NCI-H2029 treated with DMSO at 0.1 percent for 48 hours (cell line): Measurements from ENCODE around the gene ATG14.
A peak's percentile ranks its signal among the peaks of the same experiment; 100 is the strongest.
"Not testable (repeated sequence)": the region's sequence is repeated elsewhere in the genome, so short reads cannot be mapped to it uniquely, and the experiment has no call there.

Experiments used
- DNase-seq: peaks from one replicate; lab custom pipeline; 2025; lab: John Stamatoyannopoulos, UW

Gene ATG14, protein sequence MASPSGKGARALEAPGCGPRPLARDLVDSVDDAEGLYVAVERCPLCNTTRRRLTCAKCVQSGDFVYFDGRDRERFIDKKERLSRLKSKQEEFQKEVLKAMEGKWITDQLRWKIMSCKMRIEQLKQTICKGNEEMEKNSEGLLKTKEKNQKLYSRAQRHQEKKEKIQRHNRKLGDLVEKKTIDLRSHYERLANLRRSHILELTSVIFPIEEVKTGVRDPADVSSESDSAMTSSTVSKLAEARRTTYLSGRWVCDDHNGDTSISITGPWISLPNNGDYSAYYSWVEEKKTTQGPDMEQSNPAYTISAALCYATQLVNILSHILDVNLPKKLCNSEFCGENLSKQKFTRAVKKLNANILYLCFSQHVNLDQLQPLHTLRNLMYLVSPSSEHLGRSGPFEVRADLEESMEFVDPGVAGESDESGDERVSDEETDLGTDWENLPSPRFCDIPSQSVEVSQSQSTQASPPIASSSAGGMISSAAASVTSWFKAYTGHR

DNA sequence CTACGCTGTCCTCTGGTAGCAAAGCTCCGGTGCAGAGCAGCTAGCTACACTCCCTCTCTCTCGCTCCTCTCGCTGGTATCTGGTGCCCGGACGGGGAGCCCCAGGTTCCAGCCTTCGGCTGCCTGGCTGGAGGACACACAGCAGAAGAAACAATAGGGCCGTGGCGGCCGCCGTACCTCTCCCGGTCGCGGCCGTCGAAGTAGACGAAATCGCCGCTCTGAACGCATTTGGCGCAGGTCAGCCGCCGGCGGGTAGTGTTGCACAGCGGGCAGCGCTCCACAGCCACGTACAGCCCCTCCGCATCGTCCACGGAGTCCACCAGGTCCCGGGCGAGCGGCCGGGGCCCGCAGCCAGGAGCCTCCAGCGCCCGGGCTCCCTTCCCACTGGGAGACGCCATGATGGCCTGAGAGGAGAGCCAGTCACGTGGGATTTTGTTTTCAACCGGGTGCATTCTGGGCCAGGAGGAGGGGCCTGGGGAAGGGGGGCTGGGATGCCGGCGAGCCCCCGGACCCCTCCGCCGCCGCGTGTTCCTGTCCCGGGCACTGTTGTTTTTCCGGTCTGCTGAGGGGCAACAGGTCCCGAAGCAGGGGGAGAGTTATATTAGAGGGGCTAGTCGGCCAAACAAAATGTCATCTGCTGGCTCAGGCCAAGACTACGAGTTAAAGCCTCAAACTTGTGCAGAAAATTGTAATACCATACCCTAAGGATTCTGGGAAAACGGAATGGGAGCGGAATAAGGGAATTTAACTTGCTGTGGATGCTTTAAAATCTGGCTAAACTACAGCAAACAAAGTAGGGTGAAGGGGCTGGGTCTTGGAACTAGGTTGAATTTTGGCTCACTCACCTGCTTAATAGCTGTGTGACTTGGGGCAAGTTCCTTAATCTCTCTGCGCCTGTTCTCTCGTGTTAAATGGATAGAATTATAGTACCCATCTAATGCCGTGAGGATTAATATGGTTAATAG lies at the start of gene ATG14:
Gene ATG14, minus strand, starts transcription at position 405 of the 964 bp plus-strand sequence. Its CDS starts 8 bp downstream, at position 397.
- peak; percentile 94 for DNase-seq

DNA sequence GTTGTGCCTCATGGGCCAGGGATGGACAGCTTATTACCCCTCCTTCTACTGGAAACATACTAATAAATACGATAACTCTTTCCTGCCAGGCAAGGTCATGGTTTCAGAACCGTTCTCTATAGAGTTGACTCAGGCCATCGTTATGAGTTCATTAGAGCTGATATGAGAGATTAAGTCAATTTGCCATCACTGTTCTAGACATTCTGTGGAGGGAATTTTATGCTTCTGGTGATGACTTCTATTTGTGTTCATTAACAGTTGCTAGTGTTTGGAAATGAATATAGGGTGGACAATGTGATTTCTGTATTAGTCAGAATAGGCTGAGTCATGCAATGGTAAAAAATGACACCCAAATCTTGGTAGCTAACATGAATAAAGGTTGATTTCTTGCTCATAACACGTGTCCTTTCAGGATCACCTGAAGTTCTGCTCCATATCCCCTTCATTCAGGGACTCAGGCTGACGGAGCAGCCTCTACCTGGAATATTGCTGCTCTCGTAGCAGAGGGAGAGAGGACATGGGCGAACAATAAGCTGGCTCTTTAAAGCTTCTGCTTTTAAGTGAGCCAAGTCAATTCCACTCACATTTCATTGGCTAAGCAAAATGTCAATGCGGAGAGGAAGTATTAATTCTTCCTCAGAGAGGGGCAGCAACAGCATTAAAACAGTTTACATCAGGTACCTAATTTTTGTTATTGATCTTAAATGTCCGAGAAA lies 47.3 kb upstream of the ATG14 start:
- no peak for DNase-seq

- DNase-seq: no peak
Measured at GRCh38 chr14:55457496-55457895, 45.9 kb upstream of the ATG14 start.

- DNase-seq: not testable (repeated sequence)
Measured at GRCh38 chr14:55456411-55456810, 44.8 kb upstream of the ATG14 start.

DNA sequence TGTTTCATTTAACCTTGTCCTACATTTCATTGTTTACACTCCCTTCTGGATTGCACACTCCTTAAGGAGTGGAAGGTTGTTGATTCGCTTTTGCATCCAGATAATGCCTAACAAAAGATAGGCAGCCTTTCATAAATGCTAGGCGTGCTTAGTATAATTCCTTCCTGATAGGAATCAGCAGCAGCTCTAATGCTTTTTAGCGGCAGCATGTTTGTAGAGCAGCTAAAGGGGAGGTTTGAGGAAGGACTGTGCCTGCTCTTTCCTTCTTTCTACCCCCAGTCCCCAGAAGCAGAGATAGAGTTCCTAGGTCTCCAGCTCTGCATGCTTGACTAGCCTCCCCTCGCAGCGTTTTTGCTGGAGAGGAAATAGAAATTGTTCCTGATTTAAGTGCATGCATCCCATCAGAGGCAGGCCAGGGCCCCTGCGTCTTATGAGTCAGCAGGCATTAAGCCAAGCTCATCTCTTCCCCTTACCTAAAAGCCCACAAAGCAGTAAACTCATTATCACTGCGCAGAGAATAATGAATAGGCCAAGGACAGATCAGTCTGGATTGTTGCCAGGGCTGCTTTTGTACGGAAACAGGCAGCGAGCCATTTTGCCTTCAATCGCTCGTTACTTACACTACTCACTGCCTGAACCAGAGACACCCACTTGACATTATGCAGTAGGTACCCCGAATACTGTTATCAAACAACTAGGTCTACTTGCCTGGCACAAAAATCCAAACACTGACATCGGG lies 42.8 kb upstream of the ATG14 start:
- peak; percentile 99 for DNase-seq

DNA sequence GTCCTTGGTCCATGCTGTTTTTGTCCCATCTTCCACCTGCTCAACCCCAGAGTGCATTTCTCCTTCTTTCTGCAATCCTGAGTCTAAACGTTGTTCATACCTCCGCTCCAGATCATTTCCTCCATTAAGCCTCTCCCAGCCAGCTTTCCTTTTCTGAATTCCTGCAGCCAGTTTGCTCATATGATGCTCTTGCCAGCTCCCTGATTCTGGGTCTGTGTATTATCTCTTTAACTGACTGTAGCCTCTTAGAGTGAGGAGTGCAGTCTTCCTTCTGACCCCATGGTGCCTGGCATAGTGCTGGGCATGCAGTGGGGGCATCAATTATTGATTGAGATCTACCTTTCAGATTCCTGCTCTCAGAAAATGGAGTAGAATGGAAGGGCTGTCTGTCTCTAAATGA lies 40.3 kb upstream of the ATG14 start:
- DNase-seq: no peak

GRCh38 chr14:55451398-55451797 lies 39.8 kb upstream of the ATG14 start:
- DNase-seq: no peak

GRCh38 chr14:55450987-55451386 lies 39.4 kb upstream of the ATG14 start:
- no peak for DNase-seq

DNA sequence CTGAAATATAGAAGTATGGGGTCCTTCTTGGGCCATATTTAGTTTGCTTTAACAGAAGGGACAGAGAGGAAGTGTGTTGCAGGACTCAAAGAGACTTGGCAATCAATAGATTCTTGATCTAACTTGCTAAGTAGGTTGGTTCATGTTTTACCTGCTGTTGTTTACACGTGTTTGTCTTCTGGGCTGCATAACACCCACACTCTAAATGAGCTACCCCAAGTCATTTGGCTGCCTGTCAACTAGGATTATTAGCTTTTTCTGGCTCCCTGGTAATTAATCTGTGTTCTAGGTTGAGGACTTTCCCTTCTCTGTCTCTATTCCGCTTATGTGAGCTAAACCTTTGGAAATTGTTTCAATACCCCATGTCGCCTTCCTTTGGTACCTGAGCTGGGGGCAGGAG lies 38.9 kb upstream of the ATG14 start:
- no peak for DNase-seq

GRCh38 chr14:55450124-55450523 lies 38.5 kb upstream of the ATG14 start:
- no peak for DNase-seq

DNA sequence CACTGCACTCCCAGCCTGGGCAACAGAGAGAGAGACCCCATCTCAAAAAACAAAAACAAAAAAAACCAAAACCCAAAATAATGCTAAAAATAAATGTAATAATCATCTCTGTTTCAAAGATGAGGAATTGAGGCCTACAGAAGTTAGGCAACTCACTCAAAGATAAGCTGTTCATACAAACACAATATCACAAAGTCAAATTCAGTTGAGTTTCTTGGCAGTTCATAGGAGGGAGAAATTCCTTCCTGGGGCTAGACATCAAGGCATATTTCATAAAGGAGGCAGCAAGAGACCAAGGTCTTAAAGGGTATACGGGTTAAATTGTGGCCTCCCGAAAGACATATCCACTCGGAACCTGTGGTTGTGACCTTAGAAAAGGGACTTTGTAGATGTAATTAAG lies 37.5 kb upstream of the ATG14 start:
- no peak for DNase-seq

- no peak for DNase-seq
Measured at GRCh38 chr14:55448141-55448614, 36.5 kb upstream of the ATG14 start.

- no peak for DNase-seq
Measured at GRCh38 chr14:55446833-55447232, 35.2 kb upstream of the ATG14 start.

GRCh38 chr14:55446127-55446736 lies 34.6 kb upstream of the ATG14 start:
- peak; percentile 93 for DNase-seq

- no peak for DNase-seq
Measured at GRCh38 chr14:55441286-55441685, 29.7 kb upstream of the ATG14 start.

DNA sequence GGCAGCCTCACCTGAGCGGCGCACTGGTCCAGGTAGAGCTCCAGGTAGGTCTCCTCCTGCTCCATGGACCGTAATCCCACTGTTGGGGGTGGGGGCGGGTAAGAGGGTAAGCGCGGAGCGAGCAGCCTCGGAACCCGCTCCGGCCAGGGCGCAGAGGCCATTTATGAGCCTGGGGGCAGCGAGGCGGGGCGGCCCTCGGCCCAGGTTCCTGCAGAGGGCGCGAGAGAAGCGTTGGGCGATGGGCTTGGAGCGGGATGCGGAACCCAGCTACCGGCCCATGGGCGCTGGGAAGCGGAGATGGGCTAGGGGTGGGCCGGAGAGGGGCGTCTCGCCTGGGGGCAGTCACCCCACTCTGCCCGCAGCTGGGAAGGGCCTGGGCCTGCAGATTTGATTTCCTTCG lies 28.8 kb upstream of the ATG14 start, which contains the start of gene TBPL2:
Gene TBPL2, minus strand, starts transcription at position 232 of the 400 bp plus-strand sequence. Its CDS starts 167 bp downstream, at position 65.
- no peak for DNase-seq

DNA sequence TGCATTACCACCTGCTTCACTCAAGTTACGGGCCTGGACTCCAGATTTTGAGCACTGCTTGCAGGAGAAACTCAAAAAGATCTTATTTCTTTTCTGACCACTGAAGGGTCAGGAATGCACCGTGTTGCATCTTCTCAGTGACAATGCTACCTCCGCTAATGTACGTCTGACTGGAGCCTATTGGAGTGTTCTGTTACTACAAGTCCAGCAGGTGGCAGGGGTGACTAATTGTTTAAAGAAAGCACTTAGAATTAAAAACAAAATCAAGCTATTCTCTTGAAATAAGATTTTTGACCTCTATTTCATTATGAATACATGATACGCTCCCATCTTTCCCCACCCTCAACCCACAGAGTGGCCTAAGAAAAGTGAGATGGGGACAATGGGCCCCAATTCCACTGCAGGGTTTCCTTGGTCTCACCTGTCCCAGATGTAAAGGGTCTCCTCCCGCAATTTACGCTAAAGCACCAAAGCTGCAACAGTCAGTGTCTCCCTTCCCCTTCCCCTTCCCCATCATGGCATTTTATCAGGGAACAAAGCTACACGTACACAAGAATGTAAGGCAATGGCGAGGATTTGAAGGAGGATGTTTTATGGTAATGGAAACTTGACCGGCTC lies 26.5 kb upstream of the ATG14 start:
- peak; percentile 79 for DNase-seq

GRCh38 chr14:55436931-55437330 lies 25.3 kb upstream of the ATG14 start:
- no peak for DNase-seq

DNA sequence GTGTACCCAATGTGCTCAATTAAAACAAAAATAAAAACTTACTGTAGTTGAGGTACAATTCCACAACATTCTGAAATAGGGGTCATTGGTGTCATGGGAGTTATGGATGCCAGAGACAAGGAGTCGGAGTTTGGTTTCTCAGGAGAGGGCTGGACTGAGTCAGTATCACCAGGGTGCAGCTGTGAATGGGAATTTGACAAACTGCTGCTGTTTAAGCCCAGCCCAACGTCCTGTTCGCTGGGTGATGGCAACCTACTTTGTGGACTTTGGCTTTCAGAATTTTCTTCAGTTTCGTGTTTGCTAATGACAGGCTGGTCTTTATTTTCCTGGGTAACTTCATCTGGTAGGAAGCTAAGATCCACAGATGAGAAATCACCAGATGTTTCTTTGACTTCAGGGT lies 24.9 kb upstream of the ATG14 start:
- no peak for DNase-seq

DNA sequence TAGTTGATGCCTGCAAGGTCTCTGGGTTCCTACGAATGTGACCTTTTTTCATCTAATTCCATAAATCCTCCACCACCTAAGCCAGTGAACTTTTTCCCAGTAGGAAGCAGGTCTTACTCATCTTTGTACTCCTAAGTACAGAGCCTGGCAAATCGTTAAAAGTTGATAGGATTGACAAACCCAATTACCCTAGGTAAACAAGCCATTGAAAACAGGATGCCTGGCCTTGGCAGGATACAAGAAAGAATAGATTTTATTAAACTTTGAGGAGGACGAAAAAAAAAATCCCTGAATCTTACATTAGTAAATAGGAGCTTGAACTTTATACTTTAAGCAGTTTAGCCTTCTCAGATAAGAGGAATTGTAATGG lies 23.2 kb upstream of the ATG14 start:
- DNase-seq: no peak
